Activated CD8-positive, alpha-beta memory T cell treated with anti-CD3 and anti-CD28 coated beads, Interleukin-2, amount 10 ng/mL, durations not matched to agents 7 days and 5 days (primary cell): ENCODE data around the gene ZNF331. TPM values are rescaled to one million over a fixed set of nuclear protein-coding genes. Genes with fewer than 3 reads are reported as not detected.

Experiments
- ATAC-seq: fragments of 150-1000 bp; cut with Tn5 transposase; one replicate; pipeline ENCODE4 v1.10.0; 2021; ENCODE audit warnings: moderate library complexity
- CTCF ChIA-PET: fragments of 350-600 bp; sonication (Branson Sonifier 250); formaldehyde crosslinking; loops from one replicate; lab custom pipeline; 2021; ENCODE audit warnings: antibody characterized with exemption; lab: Charles Lee
- DNase-seq: peaks from one replicate; pipeline ENCODE4 v3.0.0-alpha.2; 2020
- H3K27ac Mint-ChIP-seq: one replicate; pipeline ENCODE4 v1.8.0; 2021; ENCODE audit warnings: mild to moderate bottlenecking, mixed read lengths
- H3K27me3 Mint-ChIP-seq: one replicate; pipeline ENCODE4 v1.8.0; 2021; ENCODE audit warnings: mixed read lengths
- H3K36me3 Mint-ChIP-seq: one replicate; pipeline ENCODE4 v1.8.0; 2021; ENCODE audit warnings: mild to moderate bottlenecking, mixed read lengths
- H3K4me1 Mint-ChIP-seq: one replicate; pipeline ENCODE4 v1.8.0; 2021; ENCODE audit warnings: mixed read lengths
- H3K4me3 Mint-ChIP-seq: one replicate; pipeline ENCODE4 v1.8.0; 2021; ENCODE audit warnings: mild to moderate bottlenecking, moderate library complexity, mixed read lengths
- H3K9me3 Mint-ChIP-seq: one replicate; pipeline ENCODE4 v1.8.0; 2022; ENCODE audit warnings: low read depth, mixed read lengths
- total RNA-seq, 2 experiments: library from RNA; stranded (reverse); gene quantifications; one replicate each; pipeline ENCODE4 v1.2.3, GENCODE V29; 2021

Gene ZNF331
- total RNA-seq, 2 experiments from 2014 or later, result 16.6 to 26.5 TPM

DNA sequence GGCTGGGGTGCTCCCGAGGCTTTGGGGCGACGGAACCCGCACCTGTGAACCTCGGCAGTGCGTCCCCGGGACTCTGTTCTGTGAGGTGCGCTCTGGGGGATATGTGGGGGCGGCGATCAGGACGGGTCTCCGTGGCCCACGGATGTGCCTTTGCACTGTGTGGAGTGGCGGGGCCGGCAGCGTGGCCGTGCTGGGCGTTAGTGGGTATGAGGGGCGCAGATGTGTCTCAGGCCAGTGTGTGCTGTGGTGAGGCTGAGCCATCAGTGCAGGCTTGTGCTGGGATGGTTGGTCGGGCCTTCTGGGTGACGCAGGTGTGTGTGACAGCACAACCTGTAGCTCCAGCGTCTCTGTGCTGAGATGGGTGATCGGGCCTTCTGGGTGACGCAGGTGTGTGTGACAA, 16.9 kb downstream of the ZNF331 start:
- H3K27ac Mint-ChIP-seq, result peak overlapping the region; percentile 96
- no peak for ATAC-seq
- H3K4me1 Mint-ChIP-seq, result peaks cover 13% of the 10 kb centered on the region
- peak overlapping the region; percentile 93 for H3K4me3 Mint-ChIP-seq
- H3K9me3 Mint-ChIP-seq, result peaks cover 3% of the 10 kb centered on the region
- CTCF ChIA-PET, result interaction anchor here (1.0 kb wide), 1 partner anchor 17 kb away, joined by 3 read pairs; no protein-coding TSS in a partner anchor
- H3K27me3 Mint-ChIP-seq, result no peaks in the 10 kb centered on the region
- peaks cover 52% of the 10 kb centered on the region for H3K36me3 Mint-ChIP-seq
- DNase-seq, result no peak

- peak overlapping the region; percentile 96 for H3K27ac Mint-ChIP-seq
- H3K36me3 Mint-ChIP-seq, result peaks cover 54% of the 10 kb centered on the region
- CTCF ChIA-PET, result interaction anchor here (0.7 to 1.0 kb wide), 2 partner anchors 18 to 1327 kb away, joined by 3 to 4 read pairs; no protein-coding TSS in a partner anchor
- H3K4me1 Mint-ChIP-seq, result peaks cover 13% of the 10 kb centered on the region
- DNase-seq (no peak), ATAC-seq (no peak)
- peaks cover 2% of the 10 kb centered on the region for H3K9me3 Mint-ChIP-seq
- peak overlapping the region; percentile 93 for H3K4me3 Mint-ChIP-seq
- H3K27me3 Mint-ChIP-seq, result no peaks in the 10 kb centered on the region
These were observed 17.4 kb downstream of the ZNF331 start for GRCh38 chr19:53555352-53555751.

GRCh38 chr19:53571339-53571738, 33.4 kb downstream of the ZNF331 start:
- Mint-ChIP-seq H3K9me3 (peaks cover 31% of the 10 kb centered on the region), H3K27ac (no peak overlapping the region), H3K27me3 (no peaks in the 10 kb centered on the region), H3K36me3 (peaks cover 77% of the 10 kb centered on the region), H3K4me3 (no peak overlapping the region), H3K4me1 (no peaks in the 10 kb centered on the region)
- no peak for DNase-seq
- CTCF ChIA-PET, result no interaction called here
- ATAC-seq, result no peak

- no peak overlapping the region for H3K27ac Mint-ChIP-seq
These were observed 39.2 kb downstream of the ZNF331 start for GRCh38 chr19:53576941-53577653.

GRCh38 chr19:53577968-53578367, 40.0 kb downstream of the ZNF331 start:
- no peak overlapping the region for H3K27ac Mint-ChIP-seq
- no peaks in the 10 kb centered on the region for H3K27me3 Mint-ChIP-seq
- ATAC-seq (no peak), DNase-seq (no peak)
- H3K9me3 Mint-ChIP-seq, result peaks cover 43% of the 10 kb centered on the region
- CTCF ChIA-PET, result no interaction called here
- no peak overlapping the region for H3K4me3 Mint-ChIP-seq
- peaks cover 63% of the 10 kb centered on the region for H3K36me3 Mint-ChIP-seq
- H3K4me1 Mint-ChIP-seq, result no peaks in the 10 kb centered on the region

More at GRCh38 chr19:53576941-53577653, 39.2 kb downstream of the ZNF331 start:
- Mint-ChIP-seq H3K4me1 (no peaks in the 10 kb centered on the region), H3K27me3 (no peaks in the 10 kb centered on the region), H3K9me3 (peaks cover 47% of the 10 kb centered on the region), H3K36me3 (peaks cover 70% of the 10 kb centered on the region), H3K4me3 (no peak overlapping the region)
- DNase-seq (no peak), ATAC-seq (no peak)
- CTCF ChIA-PET, result no interaction called here

DNA sequence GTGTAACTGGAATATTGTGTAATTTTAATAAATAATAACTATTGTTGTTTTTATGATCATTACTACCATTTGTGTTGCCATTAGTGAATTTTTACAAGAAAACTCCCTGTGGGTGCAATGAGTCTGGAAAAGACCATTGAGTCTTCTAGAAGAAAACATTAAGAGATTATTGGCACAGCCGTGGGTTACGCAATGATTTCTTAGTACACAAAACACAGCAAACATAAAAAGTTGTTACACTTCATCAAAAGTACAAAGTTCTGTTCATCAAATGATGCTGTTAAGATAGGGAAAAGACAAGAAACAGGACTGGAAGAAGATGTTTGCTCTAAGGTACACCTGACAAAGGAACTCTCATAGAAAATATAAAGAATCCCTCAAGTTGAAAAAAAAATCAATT, 41.6 kb downstream of the ZNF331 start:
- no peaks in the 10 kb centered on the region for H3K27me3 Mint-ChIP-seq
- H3K36me3 Mint-ChIP-seq, result peaks cover 48% of the 10 kb centered on the region
- ATAC-seq (no peak), DNase-seq (no peak)
- peaks cover 40% of the 10 kb centered on the region for H3K9me3 Mint-ChIP-seq
- no peak overlapping the region for H3K4me3 Mint-ChIP-seq
- CTCF ChIA-PET, result no interaction called here
- no peak overlapping the region for H3K27ac Mint-ChIP-seq
- no peaks in the 10 kb centered on the region for H3K4me1 Mint-ChIP-seq

DNA sequence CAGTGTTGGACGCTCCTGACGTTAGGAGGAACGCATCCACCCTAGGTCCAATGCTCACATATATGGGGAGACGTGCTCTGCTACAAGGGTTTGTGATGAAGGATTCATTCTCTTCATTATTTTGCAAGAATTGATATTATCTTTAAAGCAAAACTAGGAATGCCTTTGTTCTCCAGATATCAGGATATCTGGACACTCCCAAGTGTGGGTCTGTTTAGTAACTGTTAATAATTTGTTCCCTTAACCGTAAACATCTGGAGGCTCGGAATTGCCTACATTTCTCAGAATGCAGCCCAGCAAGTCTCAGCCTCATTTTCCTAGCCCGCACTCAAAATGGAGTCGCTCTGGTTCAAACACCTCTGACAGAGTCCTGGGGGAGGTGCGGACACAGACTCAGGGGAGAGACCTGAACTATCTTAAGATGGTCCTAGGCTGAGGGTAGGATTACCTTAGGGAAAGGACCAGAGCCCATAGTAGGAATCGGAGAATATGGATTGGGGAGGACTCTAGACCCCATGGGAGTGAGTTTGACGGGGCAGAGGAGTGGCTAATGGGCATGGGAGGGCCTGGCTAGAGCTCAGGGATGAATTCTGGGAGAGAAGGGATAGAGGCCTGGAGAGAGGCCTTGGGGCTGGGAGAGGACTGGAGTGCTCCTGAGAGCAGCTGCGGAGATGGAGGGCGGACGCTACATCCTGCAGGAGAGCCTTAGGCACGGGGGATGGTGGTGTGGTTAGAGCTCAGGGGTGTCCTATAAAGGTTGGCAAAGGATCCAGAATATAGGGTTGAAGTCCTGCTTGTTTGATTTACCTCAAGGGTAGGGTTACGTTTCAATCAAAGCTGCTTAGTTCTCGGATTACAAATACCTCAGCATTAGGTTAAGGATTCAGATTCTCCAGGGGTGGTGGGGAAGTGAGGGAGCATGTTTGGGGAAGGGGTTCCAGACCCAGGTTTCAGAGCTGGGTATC, 43.2 kb downstream of the ZNF331 start:
- CTCF ChIA-PET, result no interaction called here
- no peak overlapping the region for H3K4me3 Mint-ChIP-seq
- ATAC-seq, result no peak
- no peaks in the 10 kb centered on the region for H3K4me1 Mint-ChIP-seq
- peaks cover 38% of the 10 kb centered on the region for H3K9me3 Mint-ChIP-seq
- H3K36me3 Mint-ChIP-seq, result peaks cover 36% of the 10 kb centered on the region
- no peak for DNase-seq
- no peak overlapping the region for H3K27ac Mint-ChIP-seq
- H3K27me3 Mint-ChIP-seq, result no peaks in the 10 kb centered on the region

GRCh38 chr19:53581871-53582279, 43.9 kb downstream of the ZNF331 start:
- Mint-ChIP-seq H3K27ac (no peak overlapping the region), H3K27me3 (no peaks in the 10 kb centered on the region), H3K4me1 (no peaks in the 10 kb centered on the region), H3K4me3 (no peak overlapping the region), H3K36me3 (peaks cover 29% of the 10 kb centered on the region), H3K9me3 (peaks cover 31% of the 10 kb centered on the region)
- no peak for DNase-seq
- no peak for ATAC-seq
- CTCF ChIA-PET, result no interaction called here

DNA sequence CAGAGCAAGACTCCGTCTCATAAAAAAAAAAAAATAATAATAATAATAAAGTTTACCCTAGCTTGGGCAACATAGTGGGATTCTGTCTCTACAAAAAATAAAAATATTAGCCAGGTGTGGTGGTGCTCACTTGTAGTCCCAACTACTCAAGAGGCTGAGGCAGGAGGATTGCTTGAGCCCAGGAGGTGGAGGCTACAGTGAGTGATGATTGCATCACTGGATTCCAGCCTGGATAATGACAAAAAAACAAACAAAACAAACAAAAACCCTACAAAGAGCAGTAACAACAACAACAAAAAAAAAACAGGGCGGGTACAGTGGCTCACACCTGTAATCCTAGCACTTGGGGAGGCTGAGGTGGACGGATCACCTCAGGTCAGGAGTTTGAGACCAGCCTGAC, 45.2 kb downstream of the ZNF331 start:
- H3K4me1 Mint-ChIP-seq, result no peaks in the 10 kb centered on the region
- H3K4me3 Mint-ChIP-seq, result no peak overlapping the region
- CTCF ChIA-PET, result no interaction called here
- DNase-seq, result no peak
- H3K27me3 Mint-ChIP-seq, result no peaks in the 10 kb centered on the region
- peaks cover 16% of the 10 kb centered on the region for H3K36me3 Mint-ChIP-seq
- H3K27ac Mint-ChIP-seq, result no peak overlapping the region
- no peak for ATAC-seq
- H3K9me3 Mint-ChIP-seq, result peaks cover 19% of the 10 kb centered on the region

DNA sequence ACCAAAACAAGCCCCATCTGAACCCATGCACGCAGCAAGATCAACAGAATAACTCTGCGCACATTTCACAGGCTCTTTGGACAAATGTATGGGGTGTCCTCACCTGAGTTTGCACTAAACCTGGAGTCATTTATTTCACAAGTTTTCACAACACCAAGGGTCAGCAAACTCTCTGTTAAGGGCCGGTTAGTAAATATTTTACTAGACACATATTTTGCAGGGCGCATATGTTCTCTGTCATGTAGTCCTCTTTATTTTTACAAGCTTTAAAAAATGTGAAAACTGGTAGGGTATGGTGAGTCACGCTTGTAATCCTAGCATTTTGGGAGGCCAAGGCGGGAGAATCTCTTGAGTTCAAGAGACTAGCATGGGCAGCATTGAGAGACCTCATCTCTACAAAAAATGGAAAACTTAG, 48.3 kb downstream of the ZNF331 start:
- no peak for DNase-seq
- Mint-ChIP-seq H3K4me1 (no peaks in the 10 kb centered on the region), H3K27me3 (no peaks in the 10 kb centered on the region), H3K27ac (no peak overlapping the region), H3K9me3 (peaks cover 6% of the 10 kb centered on the region), H3K36me3 (no peaks in the 10 kb centered on the region), H3K4me3 (no peak overlapping the region)
- no peak for ATAC-seq
- CTCF ChIA-PET, result no interaction called here

DNA sequence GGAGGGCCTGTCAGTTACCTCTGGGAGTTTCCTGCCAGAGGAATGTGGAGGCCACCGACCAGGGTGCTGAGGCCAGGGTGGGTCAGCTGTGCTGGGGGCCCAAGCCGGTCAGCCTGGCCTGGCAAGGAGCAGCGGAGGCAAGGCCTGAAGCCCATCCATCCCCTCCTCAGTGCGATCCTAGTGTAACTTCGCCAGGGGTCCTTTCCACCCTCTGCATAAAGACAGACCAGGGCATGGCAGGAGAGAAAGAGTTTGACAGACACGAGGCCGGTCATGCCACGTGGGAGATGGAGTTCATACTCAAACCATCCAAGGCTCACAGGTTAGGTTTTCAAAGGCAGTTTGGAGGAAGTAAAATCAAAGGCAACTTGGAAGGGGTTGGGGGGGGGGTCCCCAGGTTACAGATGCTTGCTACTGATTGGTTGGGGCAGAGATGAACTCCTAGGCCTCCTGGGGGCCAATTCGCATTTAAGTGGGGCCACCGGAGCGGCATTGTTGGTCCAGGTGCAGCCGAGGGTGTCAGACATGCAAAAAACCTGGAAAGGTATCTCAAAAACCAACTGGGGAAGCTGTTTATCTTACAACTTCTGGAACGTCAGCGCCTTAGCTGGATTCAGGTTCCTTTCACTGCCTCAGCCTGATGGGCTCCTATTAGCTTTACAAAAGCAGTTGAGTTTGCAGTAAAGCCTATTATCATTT, 57.0 kb downstream of the ZNF331 start:
- H3K27me3 Mint-ChIP-seq, result no peaks in the 10 kb centered on the region
- H3K4me3 Mint-ChIP-seq, result no peak overlapping the region
- H3K4me1 Mint-ChIP-seq, result no peaks in the 10 kb centered on the region
- no peak overlapping the region for H3K27ac Mint-ChIP-seq
- H3K36me3 Mint-ChIP-seq, result no peaks in the 10 kb centered on the region
- CTCF ChIA-PET, result no interaction called here
- H3K9me3 Mint-ChIP-seq, result no peaks in the 10 kb centered on the region
- ATAC-seq, result no peak
- no peak for DNase-seq

DNA sequence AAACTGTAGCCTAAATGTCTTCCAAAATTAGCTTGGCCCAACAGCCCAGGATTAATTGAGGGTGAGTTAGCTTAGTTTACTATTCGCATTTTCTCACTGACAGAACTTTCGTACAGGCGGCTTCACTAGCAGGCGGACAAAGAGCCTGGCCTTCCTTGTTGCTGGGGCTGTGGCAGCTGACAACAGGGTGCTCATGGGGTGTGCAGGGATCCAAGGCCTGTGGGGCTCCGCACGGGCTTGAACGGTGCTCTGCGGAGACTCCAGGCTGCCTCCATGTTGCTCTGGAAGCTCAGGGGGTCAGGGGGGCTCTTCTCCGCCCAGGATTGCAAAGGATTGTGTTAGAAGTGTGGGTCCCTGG, 57.5 kb downstream of the ZNF331 start:
- H3K4me3 Mint-ChIP-seq, result no peak overlapping the region
- H3K27me3 Mint-ChIP-seq, result no peaks in the 10 kb centered on the region
- CTCF ChIA-PET, result no interaction called here
- no peak overlapping the region for H3K27ac Mint-ChIP-seq
- no peak for DNase-seq
- no peaks in the 10 kb centered on the region for H3K36me3 Mint-ChIP-seq
- H3K9me3 Mint-ChIP-seq, result no peaks in the 10 kb centered on the region
- no peaks in the 10 kb centered on the region for H3K4me1 Mint-ChIP-seq
- no peak for ATAC-seq

GRCh38 chr19:53596056-53596455, 58.1 kb downstream of the ZNF331 start:
- DNase-seq (no peak), ATAC-seq (no peak)
- Mint-ChIP-seq H3K27ac (no peak overlapping the region), H3K36me3 (no peaks in the 10 kb centered on the region), H3K9me3 (no peaks in the 10 kb centered on the region), H3K4me3 (no peak overlapping the region), H3K27me3 (no peaks in the 10 kb centered on the region), H3K4me1 (no peaks in the 10 kb centered on the region)
- CTCF ChIA-PET, result no interaction called here
